Natural killer cell (primary cell): Measurements from ENCODE around the gene URI1. TPM values are rescaled to one million over a fixed set of nuclear protein-coding genes. Genes with fewer than 3 reads are reported as not detected.

ENCODE experiments used
- ATAC-seq, 3 donors: fragments of 150-1000 bp in 2 of 3; fragments of 200-7000 bp in 1 of 3; cut with Tn5 transposase; 1 replicate in 1 of 3; 2 replicates in 2 of 3; pipeline ENCODE4 v1.10.0; 2021; ENCODE audit warnings: mild to moderate bottlenecking in 2 of 3, moderate library complexity in 2 of 3
- DNase-seq, 2 donors: peaks; one replicate each; pipeline versions ENCODE4 v3.0.0 to v3.0.0-alpha.2; 2013 to 2021; ENCODE audit warnings: mixed read lengths in 1 of 2
- H3K27ac ChIP-seq: one replicate; pipeline ENCODE4 v1.5.1; 2013; ENCODE audit warnings: mild to moderate bottlenecking, low read length
- H3K27me3 ChIP-seq: one replicate; pipeline ENCODE4 v1.6.1; 2013; ENCODE audit warnings: low read length; ENCODE audit not compliant: control insufficient read depth, insufficient read depth
- H3K36me3 ChIP-seq: one replicate; pipeline ENCODE4 v1.6.1; 2013; ENCODE audit warnings: low read length; ENCODE audit not compliant: control insufficient read depth, insufficient read depth
- H3K4me1 ChIP-seq: one replicate; pipeline ENCODE4 v1.6.1; 2013; ENCODE audit warnings: low read length; ENCODE audit not compliant: control insufficient read depth, insufficient read depth
- H3K4me3 ChIP-seq: one replicate; pipeline ENCODE4 v1.5.1; 2013; ENCODE audit warnings: low read length
- H3K9me3 ChIP-seq: one replicate; pipeline ENCODE4 v1.6.1; 2013; ENCODE audit warnings: low read length; ENCODE audit not compliant: control insufficient read depth, insufficient read depth
- H3K27ac Mint-ChIP-seq, 2 donors: one replicate each; pipeline ENCODE4 v1.8.0; 2022; ENCODE audit warnings: mild to moderate bottlenecking in 2 of 2, mixed read lengths in 2 of 2, moderate library complexity in 1 of 2
- H3K27me3 Mint-ChIP-seq, 2 donors: one replicate each; pipeline ENCODE4 v1.8.0; 2022; ENCODE audit warnings: low read depth in 2 of 2, mixed read lengths in 2 of 2
- H3K36me3 Mint-ChIP-seq: one replicate; pipeline ENCODE4 v1.8.0; 2022; ENCODE audit warnings: mixed read lengths
- H3K4me1 Mint-ChIP-seq, 2 donors: one replicate each; pipeline ENCODE4 v1.8.0; 2022; ENCODE audit warnings: mixed read lengths in 2 of 2
- H3K4me3 Mint-ChIP-seq: one replicate; pipeline ENCODE4 v1.8.0; 2022; ENCODE audit warnings: mild to moderate bottlenecking, moderate library complexity, mixed read lengths
- H3K9me3 Mint-ChIP-seq, 2 donors: one replicate each; pipeline ENCODE4 v1.8.0; 2022; ENCODE audit warnings: mixed read lengths in 2 of 2
- WGBS: methylation state at CpG from one replicate; pipeline ENCODE4 v1.1.7; 2013; ENCODE audit warnings: missing lambda C conversion rate; ENCODE audit not compliant: insufficient coverage; 5-methylcytosine and 5-hydroxymethylcytosine counted together
- intact Hi-C: fragments of 100-400 bp; cut with micrococcal nuclease; formaldehyde crosslinking; loops from one replicate; pipeline ENCODE4 v1.14.2; 2022
- total RNA-seq, 4 donors: library from RNA; stranded (reverse); fragments of 120-200 nt in 1 of 4; gene quantifications; one replicate each; pipeline versions ENCODE4 v1.2.3 to v1.2.4, GENCODE V29; 2013 to 2022
- TF ChIP-seq, protein P1 (sequence below): fragments of 200-600 bp; IDR thresholded peaks from one replicate; pipeline ENCODE4 v1.8.0; 2022; ENCODE audit warnings: antibody characterized with exemption

The URI1 gene
- total RNA-seq, 3 donors from 2014 or later (not counting 1 experiment from before 2014, with no cell fraction given): 66.8 to 72.8 (median 68.4) TPM

DNA sequence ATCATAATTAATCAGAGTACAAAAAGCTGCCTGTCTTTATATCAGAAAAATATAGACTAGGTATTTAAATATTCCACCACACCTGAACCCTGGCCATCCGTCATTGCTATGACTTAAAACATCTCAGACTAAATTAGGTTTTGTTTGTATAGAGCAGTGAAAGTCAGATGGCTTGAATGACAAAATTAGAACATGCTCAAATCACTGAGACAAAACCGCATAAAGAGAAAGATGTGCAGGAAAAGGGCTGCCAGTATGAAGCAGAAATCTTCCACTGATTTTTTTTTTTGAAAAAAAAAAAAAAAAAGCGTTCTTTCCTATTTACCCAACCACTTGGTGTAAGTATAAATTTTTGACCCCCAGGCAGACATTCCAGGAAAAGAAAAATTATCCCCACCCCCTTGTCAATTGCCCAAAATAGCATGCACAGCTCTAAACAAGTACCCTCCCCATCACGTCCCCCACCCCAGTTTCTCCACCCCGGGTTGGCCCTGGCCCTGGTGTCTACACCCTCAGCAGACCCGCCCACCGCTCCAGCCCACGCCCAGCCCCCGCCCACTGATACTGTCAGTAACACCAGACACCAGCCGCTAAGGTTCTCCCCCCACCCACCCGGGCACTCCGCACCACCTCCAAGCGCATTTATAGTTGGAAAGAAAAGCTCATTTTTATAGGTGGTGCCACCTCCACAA is 118.6 kb downstream of the URI1 start:
- TF ChIP-seq, protein P1, sequence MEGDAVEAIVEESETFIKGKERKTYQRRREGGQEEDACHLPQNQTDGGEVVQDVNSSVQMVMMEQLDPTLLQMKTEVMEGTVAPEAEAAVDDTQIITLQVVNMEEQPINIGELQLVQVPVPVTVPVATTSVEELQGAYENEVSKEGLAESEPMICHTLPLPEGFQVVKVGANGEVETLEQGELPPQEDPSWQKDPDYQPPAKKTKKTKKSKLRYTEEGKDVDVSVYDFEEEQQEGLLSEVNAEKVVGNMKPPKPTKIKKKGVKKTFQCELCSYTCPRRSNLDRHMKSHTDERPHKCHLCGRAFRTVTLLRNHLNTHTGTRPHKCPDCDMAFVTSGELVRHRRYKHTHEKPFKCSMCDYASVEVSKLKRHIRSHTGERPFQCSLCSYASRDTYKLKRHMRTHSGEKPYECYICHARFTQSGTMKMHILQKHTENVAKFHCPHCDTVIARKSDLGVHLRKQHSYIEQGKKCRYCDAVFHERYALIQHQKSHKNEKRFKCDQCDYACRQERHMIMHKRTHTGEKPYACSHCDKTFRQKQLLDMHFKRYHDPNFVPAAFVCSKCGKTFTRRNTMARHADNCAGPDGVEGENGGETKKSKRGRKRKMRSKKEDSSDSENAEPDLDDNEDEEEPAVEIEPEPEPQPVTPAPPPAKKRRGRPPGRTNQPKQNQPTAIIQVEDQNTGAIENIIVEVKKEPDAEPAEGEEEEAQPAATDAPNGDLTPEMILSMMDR: no peak
- H3K27me3 Mint-ChIP-seq: peaks cover 0 to 4% of the 10 kb centered on the region in 2 donors
- Histone ChIP-seq H3K9me3 (no peaks in the 10 kb centered on the region), H3K4me1 (no peaks in the 10 kb centered on the region), H3K36me3 (no peaks in the 10 kb centered on the region), H3K27me3 (no peaks in the 10 kb centered on the region), H3K27ac (no peak overlapping the region), H3K4me3 (no peak overlapping the region)
- WGBS: 76% methylated on average over 7 of the region's 13 CpGs
- H3K36me3 Mint-ChIP-seq: no peaks in the 10 kb centered on the region
- no peaks in the 10 kb centered on the region for H3K9me3 Mint-ChIP-seq
- intact Hi-C loops: no loop called here
- DNase-seq (no peak), ATAC-seq (no peak)
- no peaks in the 10 kb centered on the region for H3K4me1 Mint-ChIP-seq
- no peak overlapping the region for H3K27ac Mint-ChIP-seq
- H3K4me3 Mint-ChIP-seq: no peak overlapping the region

DNA sequence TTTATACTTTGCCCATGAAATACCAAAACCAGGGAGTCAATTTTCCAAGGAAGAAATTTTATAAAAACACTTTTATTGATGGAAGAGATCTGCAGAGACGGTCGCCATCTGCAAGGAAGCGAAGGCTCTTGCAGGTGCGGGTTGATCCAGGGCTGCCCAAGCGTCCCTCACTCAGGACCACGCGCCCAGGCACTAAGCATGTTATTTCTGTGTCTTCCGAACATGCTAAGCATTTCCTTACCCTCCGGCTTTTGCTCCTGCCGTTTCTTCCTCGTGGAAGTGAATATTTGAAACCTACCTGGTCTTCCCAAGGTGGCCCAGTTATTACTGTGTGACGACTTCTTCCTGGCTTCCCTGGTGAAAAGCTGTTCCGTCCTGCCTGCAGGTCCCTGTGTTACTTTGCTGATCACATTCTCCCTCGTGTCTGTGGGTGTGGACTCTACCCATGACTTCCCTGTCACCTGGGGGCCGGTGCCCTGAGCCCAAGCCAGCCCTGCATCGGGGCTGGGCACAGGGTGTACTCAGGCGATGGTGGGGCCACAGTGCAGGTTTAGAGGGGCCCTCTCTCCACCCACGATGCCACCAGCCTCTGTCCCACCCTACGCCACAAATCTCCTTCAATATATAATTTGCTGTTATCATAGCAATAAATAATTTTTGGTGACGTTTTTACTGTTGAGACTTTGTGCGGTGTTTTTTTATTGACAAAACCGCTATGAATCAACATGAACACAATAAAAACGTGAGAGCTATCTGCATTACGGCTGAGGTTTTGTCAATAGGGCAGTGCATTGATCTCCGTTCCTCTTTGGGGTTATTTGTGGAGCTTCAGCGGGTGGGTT is 119.4 kb downstream of the URI1 start:
- H3K36me3 Mint-ChIP-seq: no peaks in the 10 kb centered on the region
- H3K27ac ChIP-seq: no peak overlapping the region
- H3K4me3 ChIP-seq: no peak overlapping the region
- TF ChIP-seq, protein P1: no peak
- no peaks in the 10 kb centered on the region for H3K9me3 Mint-ChIP-seq
- no peaks in the 10 kb centered on the region for H3K36me3 ChIP-seq
- H3K9me3 ChIP-seq: no peaks in the 10 kb centered on the region
- H3K27me3 ChIP-seq: no peaks in the 10 kb centered on the region
- H3K27ac Mint-ChIP-seq: no peak overlapping the region
- intact Hi-C loops: no loop called here
- peaks cover 0 to 4% of the 10 kb centered on the region in 2 donors for H3K27me3 Mint-ChIP-seq
- no peak for ATAC-seq
- no peaks in the 10 kb centered on the region for H3K4me1 ChIP-seq
- H3K4me3 Mint-ChIP-seq: no peak overlapping the region
- 85% methylated on average over 25 of the region's 26 CpGs for WGBS
- no peak for DNase-seq
- H3K4me1 Mint-ChIP-seq: no peaks in the 10 kb centered on the region

DNA sequence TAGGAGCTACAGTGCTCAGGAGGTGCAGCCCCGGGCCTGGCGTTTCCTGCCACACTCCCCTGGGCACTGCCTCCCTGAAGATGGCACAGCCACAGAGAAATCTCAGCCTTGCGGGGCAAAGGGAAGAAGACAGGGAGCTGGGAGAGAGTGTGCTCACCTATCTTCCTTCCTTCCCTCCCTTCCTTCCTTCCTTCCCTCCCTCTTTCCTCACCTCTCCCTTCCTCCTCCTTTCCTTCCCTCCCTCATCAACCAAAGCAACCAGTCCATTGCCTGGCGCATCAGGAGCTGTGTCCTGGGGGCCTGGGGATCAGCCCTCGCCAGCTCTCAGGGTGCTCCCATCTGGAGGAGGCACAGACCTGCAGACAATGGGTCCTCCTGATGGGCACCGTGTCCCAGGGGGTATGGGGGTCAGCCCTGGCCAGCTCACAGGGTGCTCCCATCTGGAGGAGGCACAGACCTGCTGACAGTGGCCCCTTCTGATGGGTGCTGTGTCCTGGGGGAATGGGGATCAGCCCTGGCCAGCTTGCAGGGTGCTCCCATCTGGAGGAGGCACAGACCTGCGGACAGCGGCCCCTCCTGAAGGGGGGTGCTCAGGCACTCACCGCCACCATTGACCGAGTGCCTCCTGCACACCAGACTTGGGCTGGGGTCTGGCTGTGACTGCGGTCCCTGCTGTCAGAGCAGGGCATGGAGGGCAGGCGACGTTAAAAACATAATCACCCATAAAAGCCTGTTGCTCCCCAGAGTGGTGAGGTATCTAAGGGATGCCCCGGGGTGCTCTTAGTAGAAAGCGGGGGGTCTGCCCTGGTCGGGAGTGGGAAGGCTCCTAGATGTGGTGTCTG is 120.2 kb downstream of the URI1 start:
- Histone ChIP-seq H3K9me3 (no peaks in the 10 kb centered on the region), H3K27me3 (no peaks in the 10 kb centered on the region), H3K4me3 (no peak overlapping the region), H3K4me1 (no peaks in the 10 kb centered on the region), H3K36me3 (no peaks in the 10 kb centered on the region), H3K27ac (no peak overlapping the region)
- intact Hi-C loops: no loop called here
- Mint-ChIP-seq H3K27ac (no peak overlapping the region), H3K9me3 (no peaks in the 10 kb centered on the region), H3K36me3 (no peaks in the 10 kb centered on the region), H3K4me1 (no peaks in the 10 kb centered on the region), H3K27me3 (peaks cover 0 to 4% of the 10 kb centered on the region in 2 donors), H3K4me3 (no peak overlapping the region)
- DNase-seq (no peak), ATAC-seq (no peak)
- WGBS: 84% methylated on average over 16 of the region's 16 CpGs
- TF ChIP-seq, protein P1: no peak
